Amygdala (tissue), 56 donors: Measurements from ENCODE around the gene TFR2.
A peak's percentile ranks its signal among the peaks of the same experiment; 100 is the strongest.

ENCODE experiments used
- DNase-seq, 56 donors: peaks; one replicate each; lab custom pipeline; 2025; lab: John Stamatoyannopoulos, UW

The TFR2 gene

GRCh38 chr7:100620804-100621203 is 20.5 kb downstream of the TFR2 start:
- no peak for DNase-seq

GRCh38 chr7:100620239-100620638 is 21.1 kb downstream of the TFR2 start:
- DNase-seq: no peak

GRCh38 chr7:100614308-100614861 is 27.0 kb downstream of the TFR2 start:
- DNase-seq: no peak

GRCh38 chr7:100613412-100614175 is 27.8 kb downstream of the TFR2 start:
- no peak for DNase-seq

- peak in 4 of 56 donors; percentile 16 to 30 (median 20) for DNase-seq
Measured at GRCh38 chr7:100612730-100613390, 28.5 kb downstream of the TFR2 start.

GRCh38 chr7:100611983-100612729 is 29.2 kb downstream of the TFR2 start, which contains the start of gene MOSPD3:
Gene MOSPD3, plus strand, starts transcription at chr7:100612540. Its CDS starts 252 bp downstream, at chr7:100612792.
- DNase-seq: peak; percentile 74 to 100 (median 99)

- no peak for DNase-seq
Measured at GRCh38 chr7:100609958-100610357, 31.4 kb downstream of the TFR2 start.

GRCh38 chr7:100607111-100607510 is 34.2 kb downstream of the TFR2 start:
- no peak for DNase-seq

- DNase-seq: no peak
Measured at GRCh38 chr7:100606313-100606712, 35.0 kb downstream of the TFR2 start.

GRCh38 chr7:100604976-100605911 is 36.1 kb downstream of the TFR2 start:
- peak in 6 of 56 donors; percentile 5 to 40 (median 20) for DNase-seq

- peak in 31 of 56 donors; percentile 6 to 75 (median 32) for DNase-seq
Measured at GRCh38 chr7:100604028-100604975, 37.0 kb downstream of the TFR2 start.

- no peak for DNase-seq
Measured at GRCh38 chr7:100603726-100604027, 37.7 kb downstream of the TFR2 start.

- no peak for DNase-seq
Measured at GRCh38 chr7:100602889-100603725, 38.2 kb downstream of the TFR2 start.

GRCh38 chr7:100600730-100601038 is 40.7 kb downstream of the TFR2 start:
- no peak for DNase-seq

GRCh38 chr7:100599911-100600729 is 41.2 kb downstream of the TFR2 start:
- DNase-seq: no peak

- DNase-seq: no peak
Measured at GRCh38 chr7:100598425-100598824, 42.9 kb downstream of the TFR2 start.

GRCh38 chr7:100595188-100595587 is 46.2 kb downstream of the TFR2 start:
- no peak for DNase-seq
